Measurements from ENCODE around the gene ANKAR. TPM values are rescaled to one million over a fixed set of nuclear protein-coding genes. Genes with fewer than 3 reads are reported as not detected.
"Not testable (repeated sequence)": the region's sequence is repeated elsewhere in the genome, so short reads cannot be mapped to it uniquely, and the experiment has no call there.

Gene ANKAR
- total RNA-seq, 1 experiment from 2014 or later: 3.5 TPM

- Histone ChIP-seq H3K27me3 (ENCODE audit: low read length) (no peaks in the 10 kb centered on the region), H3K9ac (ENCODE audit: low read length) (peak overlapping the region; percentile 96), H3F3A (ENCODE audit: low read length, unreplicated experiment) (no peaks in the 10 kb centered on the region), H4K20me1 (ENCODE audit: low read length) (no peaks in the 10 kb centered on the region), H3K36me3 (ENCODE audit: low read depth, low read length) (peaks cover 14% of the 10 kb centered on the region), H3K4me1 (ENCODE audit: insufficient read depth, low read length) (peaks cover 30% of the 10 kb centered on the region), H3K4me3 (ENCODE audit: low read length) (peak overlapping the region; percentile 90), H3K27ac (ENCODE audit: low read length) (no peak overlapping the region), H3K4me2 (ENCODE audit: low read length) (peak overlapping the region; percentile 89), H3K9me2 (replicated peaks; ENCODE audit: low read length) (no peaks in the 10 kb centered on the region), H3K9me3 (ENCODE audit: low read length) (no peaks in the 10 kb centered on the region), H2AFZ (ENCODE audit: low read length) (peak overlapping the region; percentile 88), H3K79me2 (ENCODE audit: low read length) (peaks cover 42% of the 10 kb centered on the region)
- DNase-seq (peak; percentile 6), ATAC-seq (no peak)
- no TSS peak for BruUV-seq (replicated peaks)
- POLR2A ChIA-PET (ENCODE audit: unreplicated experiment): no interaction called here
- intact Hi-C loops (cut with micrococcal nuclease): loop anchor here (1.0 to 5.0 kb wide), 5 partner anchors 12 to 408 kb away; partner anchors contain the start of genes ANKAR, ORMDL1, OSGEPL1 and PMS1
- CTCF ChIA-PET: interaction anchor here (0.6 to 1.4 kb wide), 2 partner anchors 101 to 452 kb away, joined by 4 to 11 read pairs; partner anchors contain the start of gene OSGEPL1
- TF ChIP-seq CTCF (conservative IDR thresholded peaks at IDR 0.05; ENCODE audit: low read depth, low read length) (no peak), EZH2 (IDR thresholded peaks at IDR 0.05; ENCODE audit: low read length, unreplicated experiment) (no peak), EZH2phosphoT487 (IDR thresholded peaks at IDR 0.05; ENCODE audit: borderline replicate concordance, low read length) (no peak)
Measured at GRCh38 chr2:189661957-189662321, 12.5 kb upstream of the ANKAR start.

GRCh38 chr2:189662669-189663226 is 11.7 kb upstream of the ANKAR start:
- Histone ChIP-seq H4K20me1 (ENCODE audit: low read length) (no peaks in the 10 kb centered on the region), H3K4me2 (ENCODE audit: low read length) (peak overlapping the region; percentile 89), H3K36me3 (ENCODE audit: low read depth, low read length) (peaks cover 22% of the 10 kb centered on the region), H3K27ac (ENCODE audit: low read length) (no peak overlapping the region), H2AFZ (ENCODE audit: low read length) (no peak overlapping the region), H3K27me3 (ENCODE audit: low read length) (no peaks in the 10 kb centered on the region), H3K9me2 (replicated peaks; ENCODE audit: low read length) (no peaks in the 10 kb centered on the region), H3K4me1 (ENCODE audit: insufficient read depth, low read length) (peaks cover 30% of the 10 kb centered on the region), H3K79me2 (ENCODE audit: low read length) (peaks cover 42% of the 10 kb centered on the region), H3K4me3 (ENCODE audit: low read length) (peak overlapping the region; percentile 90), H3K9me3 (ENCODE audit: low read length) (no peaks in the 10 kb centered on the region), H3F3A (ENCODE audit: low read length, unreplicated experiment) (no peaks in the 10 kb centered on the region), H3K9ac (ENCODE audit: low read length) (peak overlapping the region; percentile 96)
- ATAC-seq (no peak), DNase-seq (no peak)
- intact Hi-C loops (cut with micrococcal nuclease): loop anchor here (5.0 kb wide), 1 partner anchor 120 kb away; the partner anchor contains the start of genes ORMDL1 and PMS1
- TF ChIP-seq EZH2phosphoT487 (IDR thresholded peaks at IDR 0.05; ENCODE audit: borderline replicate concordance, low read length): no peak
- TF ChIP-seq CTCF (conservative IDR thresholded peaks at IDR 0.05; ENCODE audit: low read depth, low read length): no peak
- TF ChIP-seq EZH2 (IDR thresholded peaks at IDR 0.05; ENCODE audit: low read length, unreplicated experiment): no peak
- ChIA-PET CTCF (interaction anchor here (0.5 kb wide), 1 partner anchor 101 kb away, joined by 3 read pairs; no protein-coding TSS in a partner anchor), POLR2A (ENCODE audit: unreplicated experiment) (no interaction called here)
- BruUV-seq (replicated peaks): no TSS peak

- Histone ChIP-seq H3K4me1 (ENCODE audit: insufficient read depth, low read length) (peaks cover 30% of the 10 kb centered on the region), H3K4me2 (ENCODE audit: low read length) (peak overlapping the region; percentile 21; the same call in 1 of the 2 replicates), H3K79me2 (ENCODE audit: low read length) (peaks cover 42% of the 10 kb centered on the region), H3K36me3 (ENCODE audit: low read depth, low read length) (peaks cover 25% of the 10 kb centered on the region)
- H3K9me2 ChIP-seq (replicated peaks; ENCODE audit: low read length); H2AFZ ChIP-seq (ENCODE audit: low read length); H3K27me3 ChIP-seq (ENCODE audit: low read length); H3K27ac ChIP-seq (ENCODE audit: low read length); BruUV-seq (replicated peaks); DNase-seq; H3K9me3 ChIP-seq (ENCODE audit: low read length); ATAC-seq; H4K20me1 ChIP-seq (ENCODE audit: low read length); POLR2A ChIA-PET (ENCODE audit: unreplicated experiment); H3K4me3 ChIP-seq (ENCODE audit: low read length); H3K9ac ChIP-seq (ENCODE audit: low read length); H3F3A ChIP-seq (ENCODE audit: low read length, unreplicated experiment): not testable (repeated sequence)
- CTCF ChIA-PET: interaction anchor here (0.5 kb wide), 1 partner anchor 100 kb away, joined by 3 read pairs; no protein-coding TSS in a partner anchor
- intact Hi-C loops (cut with micrococcal nuclease): loop anchor here (5.0 kb wide), 1 partner anchor 119 kb away; the partner anchor contains the start of genes ORMDL1 and PMS1
Measured at GRCh38 chr2:189663319-189663718, 11.2 kb upstream of the ANKAR start.
